LoVo (cell line): Measurements from ENCODE around the gene POFUT1.
"Not testable (repeated sequence)": the region's sequence is repeated elsewhere in the genome, so short reads cannot be mapped to it uniquely, and the experiment has no call there.

Experiments used
- DNase-seq: peaks from one replicate; pipeline ENCODE4 v3.0.0-alpha.2; 2016; ENCODE audit warnings: low spot score

Gene POFUT1

GRCh38 chr20:32235331-32236047 is 27.8 kb downstream of the POFUT1 start:
- DNase-seq: no peak

- DNase-seq: no peak
These were observed 28.4 kb downstream of the POFUT1 start for GRCh38 chr20:32236048-32236533.

GRCh38 chr20:32236819-32237218 is 29.1 kb downstream of the POFUT1 start:
- no peak for DNase-seq

- no peak for DNase-seq
These were observed 29.7 kb downstream of the POFUT1 start for GRCh38 chr20:32237419-32237818.

GRCh38 chr20:32238483-32239425 is 31.1 kb downstream of the POFUT1 start:
- no peak for DNase-seq

GRCh38 chr20:32240205-32240604 is 32.5 kb downstream of the POFUT1 start:
- DNase-seq: no peak

GRCh38 chr20:32241807-32242206 is 34.1 kb downstream of the POFUT1 start:
- DNase-seq: no peak

- DNase-seq: no peak
These were observed 36.6 kb downstream of the POFUT1 start for GRCh38 chr20:32244150-32244823.

- no peak for DNase-seq
These were observed 37.3 kb downstream of the POFUT1 start for GRCh38 chr20:32244959-32245358.

- not testable (repeated sequence) for DNase-seq
These were observed 38.5 kb downstream of the POFUT1 start for GRCh38 chr20:32246208-32246607.

GRCh38 chr20:32248043-32248442 is 40.4 kb downstream of the POFUT1 start:
- no peak for DNase-seq

- DNase-seq: no peak
These were observed 41.5 kb downstream of the POFUT1 start for GRCh38 chr20:32249030-32249738.

GRCh38 chr20:32251470-32251869 is 43.8 kb downstream of the POFUT1 start:
- DNase-seq: no peak

GRCh38 chr20:32252189-32252588 is 44.5 kb downstream of the POFUT1 start:
- no peak for DNase-seq

- not testable (repeated sequence) for DNase-seq
These were observed 53.3 kb downstream of the POFUT1 start for GRCh38 chr20:32260973-32261372.

GRCh38 chr20:32261644-32262043 is 54.0 kb downstream of the POFUT1 start:
- DNase-seq: no peak

- no peak for DNase-seq
These were observed 55.8 kb downstream of the POFUT1 start for GRCh38 chr20:32263398-32263954.

- DNase-seq: no peak
These were observed 63.9 kb downstream of the POFUT1 start for GRCh38 chr20:32271620-32272019.

- DNase-seq: no peak
These were observed 66.7 kb downstream of the POFUT1 start for GRCh38 chr20:32274359-32274758.

GRCh38 chr20:32275163-32275562 is 67.5 kb downstream of the POFUT1 start:
- DNase-seq: not testable (repeated sequence)
